Measurements from ENCODE around the gene NDUFAB1. TPM values are rescaled to one million over a fixed set of nuclear protein-coding genes. Genes with fewer than 3 reads are reported as not detected.

Gene NDUFAB1
- total and polyA plus RNA-seq, 3 donors from 2014 or later = 65.4 to 115 (median 79.5) TPM

DNA sequence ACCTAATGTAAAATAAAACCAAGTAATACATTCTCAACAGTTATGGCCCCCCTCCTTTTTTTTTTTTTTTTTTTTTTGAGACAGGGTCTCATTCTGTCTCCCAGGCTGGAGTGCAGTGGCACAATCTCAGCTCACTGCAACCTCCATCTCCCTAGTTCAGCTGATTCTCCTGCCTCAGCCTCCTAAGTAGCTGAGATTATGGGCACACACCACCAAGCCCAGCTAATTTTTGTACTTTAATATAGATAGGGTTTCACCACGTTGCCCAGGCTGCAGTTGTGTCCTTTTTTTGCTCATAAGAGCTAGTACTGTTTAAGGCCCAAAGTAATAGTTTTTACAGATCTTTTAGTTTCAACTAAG is 57.2 kb downstream of the NDUFAB1 start:
- TF ChIP-seq POLR2A (IDR thresholded peaks at IDR 0.05) = no peak
- TF ChIP-seq, protein P1, sequence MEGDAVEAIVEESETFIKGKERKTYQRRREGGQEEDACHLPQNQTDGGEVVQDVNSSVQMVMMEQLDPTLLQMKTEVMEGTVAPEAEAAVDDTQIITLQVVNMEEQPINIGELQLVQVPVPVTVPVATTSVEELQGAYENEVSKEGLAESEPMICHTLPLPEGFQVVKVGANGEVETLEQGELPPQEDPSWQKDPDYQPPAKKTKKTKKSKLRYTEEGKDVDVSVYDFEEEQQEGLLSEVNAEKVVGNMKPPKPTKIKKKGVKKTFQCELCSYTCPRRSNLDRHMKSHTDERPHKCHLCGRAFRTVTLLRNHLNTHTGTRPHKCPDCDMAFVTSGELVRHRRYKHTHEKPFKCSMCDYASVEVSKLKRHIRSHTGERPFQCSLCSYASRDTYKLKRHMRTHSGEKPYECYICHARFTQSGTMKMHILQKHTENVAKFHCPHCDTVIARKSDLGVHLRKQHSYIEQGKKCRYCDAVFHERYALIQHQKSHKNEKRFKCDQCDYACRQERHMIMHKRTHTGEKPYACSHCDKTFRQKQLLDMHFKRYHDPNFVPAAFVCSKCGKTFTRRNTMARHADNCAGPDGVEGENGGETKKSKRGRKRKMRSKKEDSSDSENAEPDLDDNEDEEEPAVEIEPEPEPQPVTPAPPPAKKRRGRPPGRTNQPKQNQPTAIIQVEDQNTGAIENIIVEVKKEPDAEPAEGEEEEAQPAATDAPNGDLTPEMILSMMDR (IDR thresholded peaks at IDR 0.05) = no peak
- no peak overlapping the region for H3K27ac ChIP-seq
- intact Hi-C loops (cut with DNase I; ENCODE audit: low total_unique reads) = no loop called here
- H3K36me3 ChIP-seq (ENCODE audit: low read depth, missing control alignments) = no peaks in the 10 kb centered on the region
- H3K4me3 ChIP-seq = no peak overlapping the region
- no peak for DNase-seq
- H3K27me3 ChIP-seq = no peaks in the 10 kb centered on the region
- no peaks in the 10 kb centered on the region for H3K4me1 ChIP-seq
- H3K9me3 ChIP-seq = no peaks in the 10 kb centered on the region
- WGBS, 2 donors = 89 to 90% methylated on average over 1 of the region's 1 CpG

DNA sequence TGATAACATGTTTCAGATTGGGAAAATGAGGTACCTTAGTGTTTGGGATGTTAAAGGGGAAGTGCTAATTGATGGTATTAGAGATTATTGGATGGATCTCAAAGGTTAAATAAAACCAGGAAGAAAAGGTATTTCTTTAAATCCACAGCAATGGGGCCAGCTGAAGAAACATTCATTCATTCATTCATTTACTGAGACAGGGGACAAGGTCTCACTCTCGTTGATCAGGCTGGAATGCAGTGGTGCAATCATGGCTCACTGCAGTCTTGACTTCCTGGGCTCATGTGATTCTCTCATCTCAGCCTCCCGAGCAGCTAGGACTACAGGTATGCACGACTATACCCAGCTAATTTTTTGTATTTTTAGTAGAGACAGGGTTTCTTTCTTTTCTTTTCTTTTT is 58.7 kb downstream of the NDUFAB1 start:
- Histone ChIP-seq H3K4me3 (no peak overlapping the region), H3K4me1 (no peaks in the 10 kb centered on the region), H3K27ac (no peak overlapping the region), H3K27me3 (no peaks in the 10 kb centered on the region), H3K36me3 (ENCODE audit: low read depth, missing control alignments) (no peaks in the 10 kb centered on the region), H3K9me3 (no peaks in the 10 kb centered on the region)
- TF ChIP-seq POLR2A (IDR thresholded peaks at IDR 0.05) = no peak
- TF ChIP-seq, protein P1 (IDR thresholded peaks at IDR 0.05) = no peak
- WGBS, 2 donors = 66 to 87% methylated on average over 3 of the region's 3 CpGs
- intact Hi-C loops (cut with DNase I; ENCODE audit: low total_unique reads) = no loop called here
- no peak for DNase-seq

DNA sequence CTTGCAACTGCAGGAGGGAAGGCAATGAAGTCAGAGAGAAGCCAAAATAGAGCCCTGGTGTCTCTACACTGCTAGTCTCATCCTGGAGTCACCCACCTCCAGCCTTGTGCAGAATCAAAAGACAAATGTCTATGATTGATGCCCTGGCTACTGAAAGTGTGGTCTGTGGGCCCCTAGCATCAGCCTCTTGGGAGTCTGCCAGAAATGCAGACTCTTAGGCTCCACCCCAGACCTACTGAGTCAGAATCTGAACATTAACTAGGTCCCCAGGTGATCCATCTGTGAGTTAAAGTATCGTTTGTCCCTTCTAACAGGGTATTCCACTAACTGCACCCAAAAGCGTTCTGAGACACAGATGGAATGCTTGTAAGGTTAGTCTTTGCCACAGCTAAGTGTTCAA is 60.2 kb downstream of the NDUFAB1 start:
- DNase-seq = no peak

DNA sequence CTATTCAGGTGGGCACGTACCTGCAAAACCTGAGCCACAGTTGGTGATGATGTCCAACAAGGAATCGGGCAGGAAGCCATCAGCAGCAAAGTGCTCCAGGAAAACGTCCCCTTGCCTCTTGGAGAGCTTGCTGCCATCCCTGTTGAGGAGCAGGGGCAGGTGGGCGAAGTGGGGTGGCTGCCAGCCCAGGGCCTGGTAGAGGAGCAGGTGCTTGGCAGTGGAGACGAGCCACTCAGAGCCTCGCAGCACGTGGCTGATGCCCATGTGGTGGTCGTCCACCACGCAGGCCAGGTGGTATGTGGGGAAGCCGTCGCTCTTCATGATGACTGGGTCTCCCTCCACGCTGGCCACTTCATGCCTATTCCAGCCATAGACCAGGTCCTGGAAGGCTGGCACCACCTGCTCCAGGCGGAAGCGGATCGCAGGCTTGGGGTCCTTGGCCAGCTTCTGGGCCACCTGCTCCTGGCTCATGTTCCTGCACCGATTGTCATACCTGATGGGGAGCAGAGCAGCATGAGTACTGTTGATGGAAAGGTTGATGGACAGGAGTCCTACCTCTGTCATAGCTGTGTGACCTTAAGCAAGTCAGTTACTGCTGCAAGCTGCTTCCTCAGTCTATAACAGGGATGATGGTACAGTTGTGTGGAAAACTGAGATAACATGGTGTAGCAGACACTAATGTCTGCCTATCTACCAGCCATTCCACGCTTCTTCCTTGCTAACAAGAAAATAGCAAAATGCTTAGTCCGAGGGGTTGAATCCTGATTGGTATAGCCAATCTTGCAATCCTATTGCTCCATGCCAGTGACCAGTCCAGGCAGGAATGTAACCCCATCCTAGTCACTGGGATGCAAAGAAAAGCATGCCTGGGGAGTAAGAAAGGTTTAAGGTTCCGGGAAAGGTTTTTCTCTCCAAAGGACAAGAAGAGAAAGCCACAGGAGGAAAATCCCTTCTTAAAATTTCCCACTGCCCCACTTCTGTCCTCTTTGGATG is 61.0 kb downstream of the NDUFAB1 start:
- no peak overlapping the region for H3K27ac ChIP-seq
- no peak for TF ChIP-seq POLR2A (IDR thresholded peaks at IDR 0.05)
- TF ChIP-seq, protein P1 (IDR thresholded peaks at IDR 0.05) = no peak
- no peaks in the 10 kb centered on the region for H3K4me1 ChIP-seq
- intact Hi-C loops (cut with DNase I; ENCODE audit: low total_unique reads) = no loop called here
- H3K9me3 ChIP-seq = no peaks in the 10 kb centered on the region
- no peak overlapping the region for H3K4me3 ChIP-seq
- no peaks in the 10 kb centered on the region for H3K36me3 ChIP-seq (ENCODE audit: low read depth, missing control alignments)
- no peak for DNase-seq
- H3K27me3 ChIP-seq = no peaks in the 10 kb centered on the region
- WGBS, 2 donors = 93% methylated on average over 18 to 19 of the region's 19 CpGs

More for the DNA sequence above, 60.2 kb downstream of the NDUFAB1 start:
- intact Hi-C loops (cut with DNase I; ENCODE audit: low total_unique reads) = no loop called here
- H3K9me3 ChIP-seq = no peaks in the 10 kb centered on the region
- H3K36me3 ChIP-seq (ENCODE audit: low read depth, missing control alignments) = no peaks in the 10 kb centered on the region
- H3K4me3 ChIP-seq = no peak overlapping the region
- 67 to 93% methylated on average over 1 to 2 of the region's 2 CpGs for WGBS, 2 donors
- H3K27ac ChIP-seq = no peak overlapping the region
- no peaks in the 10 kb centered on the region for H3K27me3 ChIP-seq
- TF ChIP-seq, protein P1 (IDR thresholded peaks at IDR 0.05) = no peak
- TF ChIP-seq POLR2A (IDR thresholded peaks at IDR 0.05) = no peak
- H3K4me1 ChIP-seq = no peaks in the 10 kb centered on the region
